PC-3 (cell line): Measurements from ENCODE around the gene SLC7A6. TPM values are rescaled to one million over a fixed set of nuclear protein-coding genes. Genes with fewer than 3 reads are reported as not detected.

ENCODE experiments used
- ATAC-seq: fragments of 200-7000 bp; cut with Tn5 transposase; 2 replicates; pipeline ENCODE4 v1.9.1; 2020; ENCODE audit warnings: mild to moderate bottlenecking, moderate library complexity
- BruUV-seq: library from RNA; stranded (reverse); fragments of 400-500 nt; replicated peaks from 2 replicates; lab custom pipeline; 2021; lab: Mats Ljungman, UMichigan
- CTCF ChIA-PET: fragments of 300-600 bp; sonication (Branson Sonifier 250); formaldehyde crosslinking; loops from one replicate; lab custom pipeline; 2022; ENCODE audit warnings: antibody characterized with exemption; lab: Charles Lee
- POLR2A ChIA-PET: fragments of 300-600 bp; sonication (Branson Sonifier 250); formaldehyde crosslinking; loops from one replicate; lab custom pipeline; 2022; ENCODE audit warnings: antibody characterized with exemption; ENCODE audit not compliant: unreplicated experiment; lab: Charles Lee
- DNase-seq: peaks from one replicate; pipeline ENCODE4 v3.0.0-alpha.2; 2015
- H2AFZ ChIP-seq: fragments of 300-600 bp; sonication (generic); 2 replicates; pipeline ENCODE4 v1.6.0; 2016; ENCODE audit warnings: antibody characterized with exemption, low read length
- H3F3A ChIP-seq: fragments of 300-600 bp; sonication (generic); one replicate; pipeline ENCODE4 v1.6.0; 2017; ENCODE audit warnings: antibody characterized with exemption, low read length, control low read depth, mild to moderate bottlenecking; ENCODE audit not compliant: unreplicated experiment
- H3K27ac ChIP-seq: fragments of 300-600 bp; sonication (generic); 2 replicates; pipeline ENCODE4 v1.5.1; 2016; ENCODE audit warnings: mild to moderate bottlenecking, low read length
- H3K27me3 ChIP-seq: fragments of 300-600 bp; sonication (generic); 2 replicates; pipeline ENCODE4 v1.6.1; 2016; ENCODE audit warnings: low read length, mixed read lengths
- H3K36me3 ChIP-seq: fragments of 300-600 bp; sonication (generic); 2 replicates; pipeline ENCODE4 v1.6.1; 2016; ENCODE audit warnings: low read depth, mixed run types, low read length, mixed read lengths
- H3K4me1 ChIP-seq: fragments of 300-600 bp; sonication (generic); 2 replicates; pipeline ENCODE4 v1.5.1; 2016; ENCODE audit warnings: low read length; ENCODE audit not compliant: insufficient read depth
- H3K4me2 ChIP-seq: fragments of 300-600 bp; sonication (generic); 2 replicates; pipeline ENCODE4 v1.6.0; 2016; ENCODE audit warnings: low read length
- H3K4me3 ChIP-seq: fragments of 300-600 bp; sonication (generic); 2 replicates; pipeline ENCODE4 v1.5.1; 2016; ENCODE audit warnings: mild to moderate bottlenecking, low read length, mixed read lengths
- H3K79me2 ChIP-seq: fragments of 300-600 bp; sonication (generic); 2 replicates; pipeline ENCODE4 v1.6.1; 2017; ENCODE audit warnings: low read length, mixed read lengths
- H3K9ac ChIP-seq: fragments of 300-600 bp; sonication (generic); 2 replicates; pipeline ENCODE4 v1.6.0; 2016; ENCODE audit warnings: mild to moderate bottlenecking, low read length
- H3K9me2 ChIP-seq: fragments of 300-600 bp; sonication (generic); replicated peaks from 2 replicates; pipeline ENCODE4 v1.6.1; 2016; ENCODE audit warnings: mixed run types, low read length, mixed read lengths
- H3K9me3 ChIP-seq: fragments of 300-600 bp; sonication (generic); 2 replicates; pipeline ENCODE4 v1.6.1; 2016; ENCODE audit warnings: low read length, mixed read lengths
- H4K20me1 ChIP-seq: fragments of 300-600 bp; sonication (generic); 2 replicates; pipeline ENCODE4 v1.6.1; 2016; ENCODE audit warnings: low read length, mixed read lengths
- CTCF ChIP-seq: fragments of 300-600 bp; sonication (generic); conservative IDR thresholded peaks from 2 replicates; pipeline ENCODE4 v1.5.1; 2017; ENCODE audit warnings: antibody characterized with exemption, low read depth, mild to moderate bottlenecking, low read length
- EZH2 ChIP-seq: fragments of 300-600 bp; sonication (generic); IDR thresholded peaks from one replicate; pipeline ENCODE4 v1.6.1; 2017; ENCODE audit warnings: antibody characterized with exemption, mild to moderate bottlenecking, low read length; ENCODE audit not compliant: unreplicated experiment
- EZH2phosphoT487 ChIP-seq: fragments of 300-600 bp; sonication (generic); IDR thresholded peaks from 2 replicates; pipeline ENCODE4 v1.6.1; 2018; ENCODE audit warnings: mild to moderate bottlenecking, antibody characterized with exemption, low read length, borderline replicate concordance
- intact Hi-C: fragments of 100-400 bp; cut with micrococcal nuclease; formaldehyde crosslinking; loops from 2 replicates; pipeline ENCODE4 v1.9.0; 2023
- total RNA-seq: library from RNA; depleted of rRNA; stranded (reverse); fragments of >200 nt; gene quantifications from 2 replicates; pipeline ENCODE4 v1.2.3, GENCODE V29; 2014

Gene SLC7A6
- total RNA-seq, 1 experiment from 2014 or later, result 24.7 TPM

GRCh38 chr16:68328860-68329390 is 64.6 kb downstream of the SLC7A6 start:
- intact Hi-C loops, result loop anchor here (1.0 kb wide), 3 partner anchors 68 to 92 kb away; no protein-coding TSS in a partner anchor
- TF ChIP-seq EZH2, result no peak
- no peak for TF ChIP-seq CTCF
- no peak for TF ChIP-seq EZH2phosphoT487
- no TSS peak for BruUV-seq
- H4K20me1 ChIP-seq, result no peaks in the 10 kb centered on the region
- no peak overlapping the region for H3K4me2 ChIP-seq
- H3K4me1 ChIP-seq, result no peaks in the 10 kb centered on the region
- H3F3A ChIP-seq, result no peaks in the 10 kb centered on the region
- DNase-seq (no peak), ATAC-seq (no peak)
- no peak overlapping the region for H3K9ac ChIP-seq
- peaks cover 6% of the 10 kb centered on the region; the same call in 1 of the 2 replicates for H3K36me3 ChIP-seq
- no peak overlapping the region for H2AFZ ChIP-seq
- H3K79me2 ChIP-seq, result no peaks in the 10 kb centered on the region
- H3K27me3 ChIP-seq, result no peaks in the 10 kb centered on the region
- H3K27ac ChIP-seq, result no peak overlapping the region
- no peaks in the 10 kb centered on the region for H3K9me2 ChIP-seq
- no peak overlapping the region for H3K4me3 ChIP-seq
- ChIA-PET POLR2A (interaction anchor here (0.6 kb wide), 2 partner anchors 329 to 1301 kb away, joined by 3 to 5 read pairs; no protein-coding TSS in a partner anchor), CTCF (no interaction called here)
- H3K9me3 ChIP-seq, result no peaks in the 10 kb centered on the region

- Histone ChIP-seq H4K20me1 (no peaks in the 10 kb centered on the region), H3K4me3 (no peak overlapping the region), H3K27ac (no peak overlapping the region), H3F3A (no peaks in the 10 kb centered on the region), H3K36me3 (0 out of 2 replicates have a peak, but pooled peaks cover 5% of the 10 kb centered on the region), H2AFZ (no peak overlapping the region), H3K79me2 (no peaks in the 10 kb centered on the region), H3K4me2 (no peak overlapping the region), H3K9me2 (no peaks in the 10 kb centered on the region), H3K9me3 (no peaks in the 10 kb centered on the region), H3K4me1 (no peaks in the 10 kb centered on the region), H3K27me3 (no peaks in the 10 kb centered on the region), H3K9ac (no peak overlapping the region)
- ChIA-PET POLR2A (no interaction called here), CTCF (no interaction called here)
- ATAC-seq (no peak), DNase-seq (no peak)
- intact Hi-C loops, result no loop called here
- no TSS peak for BruUV-seq
- TF ChIP-seq CTCF (no peak), EZH2phosphoT487 (no peak), EZH2 (no peak)
These were observed 67.6 kb downstream of the SLC7A6 start for GRCh38 chr16:68331879-68332410.

- no TSS peak for BruUV-seq
- Histone ChIP-seq H3K4me2 (no peak overlapping the region), H3K4me3 (no peak overlapping the region), H3K9ac (no peak overlapping the region), H2AFZ (no peak overlapping the region), H3K27me3 (no peaks in the 10 kb centered on the region), H3K79me2 (no peaks in the 10 kb centered on the region), H3K9me3 (no peaks in the 10 kb centered on the region), H3K36me3 (peaks cover 9% of the 10 kb centered on the region; the same call in 1 of the 2 replicates), H3K9me2 (no peaks in the 10 kb centered on the region), H3K4me1 (no peaks in the 10 kb centered on the region), H3F3A (no peaks in the 10 kb centered on the region), H4K20me1 (no peaks in the 10 kb centered on the region), H3K27ac (no peak overlapping the region)
- ChIA-PET CTCF (no interaction called here), POLR2A (interaction anchor here (0.5 kb wide), 1 partner anchor 53 kb away, joined by 5 read pairs; no protein-coding TSS in a partner anchor)
- intact Hi-C loops, result no loop called here
- TF ChIP-seq CTCF (no peak), EZH2 (no peak), EZH2phosphoT487 (no peak)
- DNase-seq, result no peak
- no peak for ATAC-seq
These were observed 68.2 kb downstream of the SLC7A6 start for GRCh38 chr16:68332411-68333121.
